Measurements from ENCODE around the gene SNRNP25.

The SNRNP25 gene

GRCh38 chr16:86483-86952 is 32.9 kb downstream of the SNRNP25 start:
- Histone ChIP-seq H3K36me3 (ENCODE audit: insufficient read depth, low read length) (0 out of 2 replicates have a peak, but pooled peaks cover 3% of the 10 kb centered on the region), H3K4me1 (ENCODE audit: insufficient read depth, low read length) (no peaks in the 10 kb centered on the region), H3K9me3 (ENCODE audit: control insufficient read depth, insufficient read depth, low read length) (no peaks in the 10 kb centered on the region), H3K9ac (ENCODE audit: low read depth, low read length) (no peak overlapping the region)

DNA sequence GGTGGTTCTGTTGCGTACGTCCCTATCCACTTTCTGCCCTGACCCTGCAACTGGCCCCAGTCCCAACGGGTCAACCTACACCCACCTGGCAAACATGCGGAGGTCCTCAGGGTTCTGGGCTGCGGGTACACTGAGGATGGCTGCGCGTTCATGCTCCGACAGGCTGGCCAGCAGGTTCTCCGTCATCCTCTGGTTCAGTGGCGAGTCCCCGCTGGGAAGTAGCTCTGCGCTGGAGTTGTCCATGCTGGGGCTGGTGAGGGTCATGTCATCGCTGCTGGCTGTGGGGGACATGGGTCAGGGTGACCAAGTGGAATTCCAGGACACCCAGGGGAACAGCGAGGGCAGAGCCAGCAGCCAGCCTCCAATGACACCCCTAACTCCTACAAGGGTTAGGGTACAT is 35.0 kb downstream of the SNRNP25 start:
- no peak overlapping the region for H3K9ac ChIP-seq (ENCODE audit: low read depth, low read length)
- 0 out of 2 replicates have a peak, but pooled peaks cover 3% of the 10 kb centered on the region for H3K36me3 ChIP-seq (ENCODE audit: insufficient read depth, low read length)
- H3K4me1 ChIP-seq (ENCODE audit: insufficient read depth, low read length) = no peaks in the 10 kb centered on the region
- H3K9me3 ChIP-seq (ENCODE audit: control insufficient read depth, insufficient read depth, low read length) = no peaks in the 10 kb centered on the region

GRCh38 chr16:89391-90302 is 36.0 kb downstream of the SNRNP25 start:
- H3K9me3 ChIP-seq (ENCODE audit: control insufficient read depth, insufficient read depth, low read length) = no peaks in the 10 kb centered on the region
- no peak overlapping the region for H3K9ac ChIP-seq (ENCODE audit: low read depth, low read length)
- H3K36me3 ChIP-seq (ENCODE audit: insufficient read depth, low read length) = 0 out of 2 replicates have a peak, but pooled peaks cover 3% of the 10 kb centered on the region
- H3K4me1 ChIP-seq (ENCODE audit: insufficient read depth, low read length) = no peaks in the 10 kb centered on the region

DNA sequence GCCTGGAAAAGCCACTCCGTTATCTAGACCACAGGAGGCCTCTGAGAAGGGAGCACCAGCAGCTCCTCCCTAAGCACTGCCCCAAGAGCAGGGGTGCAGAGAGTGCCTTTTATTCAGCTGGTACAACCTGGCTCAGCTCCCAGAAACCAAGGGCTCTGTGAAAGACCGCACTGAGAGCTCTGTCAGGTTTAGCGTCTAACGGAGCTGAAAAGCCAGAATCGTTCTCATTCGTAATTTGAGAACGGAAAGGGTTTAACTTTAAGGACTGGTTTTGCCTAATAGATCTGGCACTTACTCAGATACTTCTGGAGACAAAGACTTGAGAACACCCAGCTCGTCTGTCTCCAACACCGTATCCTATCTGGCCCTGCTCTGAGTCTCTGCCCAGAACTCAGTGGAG is 37.9 kb downstream of the SNRNP25 start:
- Histone ChIP-seq H3K9me3 (ENCODE audit: control insufficient read depth, insufficient read depth, low read length) (no peaks in the 10 kb centered on the region), H3K36me3 (ENCODE audit: insufficient read depth, low read length) (no peaks in the 10 kb centered on the region), H3K4me1 (ENCODE audit: insufficient read depth, low read length) (no peaks in the 10 kb centered on the region), H3K9ac (ENCODE audit: low read depth, low read length) (no peak overlapping the region)

DNA sequence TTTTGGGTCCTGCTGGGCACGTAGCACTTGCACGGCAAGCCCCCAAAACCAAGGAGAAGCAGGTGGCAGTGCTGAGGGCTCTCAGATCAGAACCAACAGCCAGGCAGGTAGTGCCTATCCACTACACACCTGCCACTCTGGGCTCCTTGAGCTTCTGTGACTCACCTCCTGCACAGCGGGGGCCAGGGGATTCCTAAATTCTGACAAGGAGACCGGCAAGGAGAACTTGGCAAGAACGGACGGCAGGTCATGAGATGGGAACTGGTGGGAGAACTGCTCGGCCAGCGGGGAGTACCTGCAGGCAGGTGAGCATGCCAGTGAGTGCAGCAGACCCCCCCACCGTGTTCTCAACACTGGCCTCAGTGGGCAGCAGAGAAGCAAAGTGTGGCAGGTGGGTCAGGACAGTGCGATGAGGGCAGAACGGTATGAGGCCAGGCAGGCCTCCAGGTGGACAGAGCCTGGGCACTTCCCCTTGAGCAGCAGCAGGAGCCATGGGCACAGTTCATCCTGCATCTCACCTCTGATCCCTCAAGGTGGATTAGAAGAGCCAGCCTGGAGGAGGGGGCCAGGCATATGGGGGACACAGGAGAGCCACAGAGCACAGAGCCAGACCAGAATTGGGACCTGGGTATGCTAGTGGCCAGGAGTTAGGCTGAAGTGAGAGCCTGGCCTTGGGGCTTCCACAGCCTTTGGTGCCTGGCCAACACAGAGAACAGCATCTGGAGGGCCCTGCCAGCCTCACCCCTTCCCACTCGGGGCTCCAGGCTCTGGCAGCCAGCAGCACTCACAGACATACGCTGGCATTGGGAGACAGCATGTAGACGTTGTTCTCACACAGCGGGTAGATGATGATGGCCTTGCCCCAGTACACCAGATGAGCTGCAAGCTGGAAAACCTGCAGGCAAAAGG is 39.1 kb downstream of the SNRNP25 start:
- Histone ChIP-seq H3K36me3 (ENCODE audit: insufficient read depth, low read length) (no peaks in the 10 kb centered on the region), H3K9me3 (ENCODE audit: control insufficient read depth, insufficient read depth, low read length) (no peaks in the 10 kb centered on the region), H3K4me1 (ENCODE audit: insufficient read depth, low read length) (no peaks in the 10 kb centered on the region), H3K9ac (ENCODE audit: low read depth, low read length) (no peak overlapping the region)

- Histone ChIP-seq H3K36me3 (ENCODE audit: insufficient read depth, low read length) (no peaks in the 10 kb centered on the region), H3K9me3 (ENCODE audit: control insufficient read depth, insufficient read depth, low read length) (no peaks in the 10 kb centered on the region), H3K9ac (ENCODE audit: low read depth, low read length) (no peak overlapping the region), H3K4me1 (ENCODE audit: insufficient read depth, low read length) (no peaks in the 10 kb centered on the region; the same call in 1 of the 2 replicates)
Measured at GRCh38 chr16:94918-95265, 41.3 kb downstream of the SNRNP25 start.

DNA sequence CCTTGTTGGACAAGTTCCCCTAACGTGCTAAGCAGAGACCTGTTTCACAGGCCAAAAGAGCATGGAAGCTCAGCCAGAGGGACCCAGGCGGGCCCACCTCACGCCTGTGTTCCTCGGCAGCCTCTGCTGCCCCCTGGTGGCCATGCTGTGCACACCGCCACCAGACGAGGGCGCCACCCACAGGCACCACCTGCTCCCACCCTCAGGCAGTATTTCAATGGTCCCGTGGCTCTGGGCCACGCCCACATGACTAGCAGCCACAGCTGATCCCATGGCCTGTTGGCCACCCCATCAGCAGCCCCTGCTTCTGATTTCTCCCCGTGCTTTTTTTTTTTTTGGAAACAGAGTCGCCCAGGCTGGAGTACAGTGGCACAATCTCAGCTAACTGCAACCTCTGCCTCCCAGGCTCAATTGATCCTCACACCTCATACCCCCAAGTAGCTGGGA is 43.3 kb downstream of the SNRNP25 start:
- Histone ChIP-seq H3K9ac (ENCODE audit: low read depth, low read length) (no peak overlapping the region), H3K9me3 (ENCODE audit: control insufficient read depth, insufficient read depth, low read length) (no peaks in the 10 kb centered on the region), H3K36me3 (ENCODE audit: insufficient read depth, low read length) (no peaks in the 10 kb centered on the region), H3K4me1 (ENCODE audit: insufficient read depth, low read length) (no peaks in the 10 kb centered on the region; the same call in 1 of the 2 replicates)

DNA sequence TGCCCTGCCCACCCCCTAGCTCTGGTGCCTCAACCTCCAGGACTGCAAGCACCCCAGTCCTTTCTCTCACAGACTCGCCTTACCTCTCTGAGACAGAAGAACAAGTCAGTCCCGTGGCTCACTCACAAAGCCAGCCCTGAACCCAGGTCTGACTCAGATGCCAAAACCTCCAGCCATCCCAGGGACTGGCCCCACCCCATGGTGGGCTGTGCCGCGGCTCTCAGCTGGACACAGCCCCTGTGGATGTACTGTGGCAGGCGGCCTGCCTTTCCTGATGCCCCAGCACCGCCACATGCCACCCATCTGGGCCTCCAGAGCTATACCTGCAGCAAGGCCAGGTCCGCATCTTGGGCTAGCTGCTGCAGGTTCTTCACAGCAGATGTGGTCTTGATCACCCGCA is 44.2 kb downstream of the SNRNP25 start:
- H3K36me3 ChIP-seq (ENCODE audit: insufficient read depth, low read length) = no peaks in the 10 kb centered on the region
- H3K4me1 ChIP-seq (ENCODE audit: insufficient read depth, low read length) = no peaks in the 10 kb centered on the region; the same call in 1 of the 2 replicates
- no peaks in the 10 kb centered on the region for H3K9me3 ChIP-seq (ENCODE audit: control insufficient read depth, insufficient read depth, low read length)
- no peak overlapping the region for H3K9ac ChIP-seq (ENCODE audit: low read depth, low read length)

DNA sequence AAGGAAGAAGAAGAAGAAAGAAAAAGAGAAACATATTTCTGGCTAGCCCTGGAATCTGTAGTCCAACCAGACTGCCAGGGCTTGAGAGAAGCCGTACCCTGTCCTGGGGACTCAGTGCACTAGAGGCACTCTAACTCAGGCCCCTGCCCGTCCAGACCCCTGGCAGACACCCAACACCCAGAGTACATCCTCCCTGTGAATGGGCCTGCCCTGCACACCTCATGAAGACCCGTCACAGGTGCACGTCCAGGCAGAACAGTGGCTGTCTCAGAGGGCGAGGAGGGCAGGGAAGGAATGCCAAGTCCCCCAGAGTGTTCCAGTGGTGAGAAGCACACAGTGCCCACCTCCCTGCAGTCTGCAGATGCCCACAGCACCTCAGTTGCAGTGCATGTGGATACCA is 47.4 kb downstream of the SNRNP25 start:
- Histone ChIP-seq H3K36me3 (ENCODE audit: insufficient read depth, low read length) (no peaks in the 10 kb centered on the region), H3K9me3 (ENCODE audit: control insufficient read depth, insufficient read depth, low read length) (no peaks in the 10 kb centered on the region), H3K4me1 (ENCODE audit: insufficient read depth, low read length) (no peaks in the 10 kb centered on the region; the same call in 1 of the 2 replicates), H3K9ac (ENCODE audit: low read depth, low read length) (no peak overlapping the region)

- Histone ChIP-seq H3K36me3 (ENCODE audit: insufficient read depth, low read length) (no peaks in the 10 kb centered on the region), H3K4me1 (ENCODE audit: insufficient read depth, low read length) (no peaks in the 10 kb centered on the region; the same call in 1 of the 2 replicates), H3K9ac (ENCODE audit: low read depth, low read length) (no peak overlapping the region), H3K9me3 (ENCODE audit: control insufficient read depth, insufficient read depth, low read length) (no peaks in the 10 kb centered on the region)
Measured at GRCh38 chr16:101586-101985, 48.0 kb downstream of the SNRNP25 start.

DNA sequence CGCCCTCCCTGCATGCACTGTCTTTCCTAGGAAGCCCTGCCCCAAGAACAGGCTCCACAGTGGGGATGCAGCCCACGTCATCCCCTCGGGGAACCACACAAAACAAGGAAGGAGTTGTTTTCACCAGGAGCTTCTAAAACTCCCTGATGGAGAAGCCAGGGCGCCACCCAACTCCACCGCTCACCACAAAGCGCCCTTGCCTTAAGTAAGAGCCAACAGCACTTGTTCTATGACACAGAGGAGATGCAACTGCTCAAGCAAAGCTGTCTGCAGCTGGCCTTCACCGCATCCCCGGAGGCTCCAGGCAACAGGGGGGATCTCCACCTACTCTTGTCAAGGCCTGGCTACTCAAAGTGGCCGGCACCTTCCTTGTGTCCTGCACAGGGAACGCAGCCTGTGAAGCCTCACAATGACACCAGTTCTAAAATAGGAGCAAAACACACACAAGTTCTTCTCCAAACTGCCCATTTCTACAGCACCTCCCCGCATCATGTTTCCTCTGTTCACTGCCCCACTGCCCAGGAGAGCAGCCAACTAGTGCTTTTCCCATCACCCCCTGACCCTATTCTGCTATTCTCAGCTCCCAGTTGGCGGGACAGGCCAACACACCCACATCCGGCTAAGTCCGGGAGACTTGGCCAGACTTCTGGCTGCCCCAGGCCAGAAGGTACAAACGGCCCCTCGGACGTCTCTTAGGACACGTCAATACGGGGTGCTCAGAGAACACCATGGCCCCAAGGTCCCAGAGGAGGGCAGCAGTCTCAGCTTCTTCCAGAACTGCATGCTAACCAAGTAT is 48.6 kb downstream of the SNRNP25 start:
- H3K9ac ChIP-seq (ENCODE audit: low read depth, low read length) = no peak overlapping the region
- no peaks in the 10 kb centered on the region; the same call in 1 of the 2 replicates for H3K4me1 ChIP-seq (ENCODE audit: insufficient read depth, low read length)
- no peaks in the 10 kb centered on the region for H3K9me3 ChIP-seq (ENCODE audit: control insufficient read depth, insufficient read depth, low read length)
- no peaks in the 10 kb centered on the region for H3K36me3 ChIP-seq (ENCODE audit: insufficient read depth, low read length)

DNA sequence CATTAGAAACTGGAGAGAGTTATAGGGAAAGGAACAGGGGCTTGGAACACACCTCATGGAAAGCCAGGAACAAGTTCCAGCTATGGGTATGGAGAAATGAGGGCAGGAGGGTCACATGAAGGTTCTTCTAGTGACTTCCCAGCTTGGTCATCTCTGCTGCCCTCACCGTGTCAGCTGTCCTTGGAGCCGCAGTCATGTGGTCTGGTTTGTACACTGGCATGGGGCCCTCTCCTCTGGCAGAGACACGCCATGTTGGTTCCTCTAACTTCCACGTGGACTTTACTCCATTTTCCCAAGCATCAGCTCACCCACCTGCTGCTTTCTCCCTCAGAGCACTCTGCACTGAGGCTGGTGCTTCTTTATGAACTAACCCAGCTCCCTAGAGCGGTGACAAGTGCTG is 50.7 kb downstream of the SNRNP25 start:
- no peaks in the 10 kb centered on the region for H3K36me3 ChIP-seq (ENCODE audit: insufficient read depth, low read length)
- H3K9me3 ChIP-seq (ENCODE audit: control insufficient read depth, insufficient read depth, low read length) = no peaks in the 10 kb centered on the region
- H3K4me1 ChIP-seq (ENCODE audit: insufficient read depth, low read length) = no peaks in the 10 kb centered on the region; the same call in 1 of the 2 replicates
- H3K9ac ChIP-seq (ENCODE audit: low read depth, low read length) = no peak overlapping the region

GRCh38 chr16:104928-105327 is 51.3 kb downstream of the SNRNP25 start:
- Histone ChIP-seq H3K9me3 (ENCODE audit: control insufficient read depth, insufficient read depth, low read length) (no peaks in the 10 kb centered on the region), H3K36me3 (ENCODE audit: insufficient read depth, low read length) (no peaks in the 10 kb centered on the region), H3K9ac (ENCODE audit: low read depth, low read length) (no peak overlapping the region), H3K4me1 (ENCODE audit: insufficient read depth, low read length) (no peaks in the 10 kb centered on the region; the same call in 1 of the 2 replicates)

GRCh38 chr16:105521-105920 is 51.9 kb downstream of the SNRNP25 start:
- Histone ChIP-seq H3K9me3 (ENCODE audit: control insufficient read depth, insufficient read depth, low read length) (no peaks in the 10 kb centered on the region), H3K4me1 (ENCODE audit: insufficient read depth, low read length) (no peaks in the 10 kb centered on the region; the same call in 1 of the 2 replicates), H3K36me3 (ENCODE audit: insufficient read depth, low read length) (0 out of 2 replicates have a peak, but pooled peaks cover 2% of the 10 kb centered on the region), H3K9ac (ENCODE audit: low read depth, low read length) (no peak overlapping the region)

All from ES-I3 (cell line).